Dermis blood vessel endothelial cell (primary cell): ENCODE data around the gene CSF3. TPM values are rescaled to one million over a fixed set of nuclear protein-coding genes. Genes with fewer than 3 reads are reported as not detected.

Experiments used
- DNase-seq: peaks from one replicate; pipeline ENCODE4 v3.0.0; 2010
- total RNA-seq: library from RNA; depleted of rRNA; stranded (reverse); fragments of >200 nt; gene quantifications from 2 replicates; pipeline ENCODE4 v1.2.3, GENCODE V29; 2014

CSF3 gene, protein sequence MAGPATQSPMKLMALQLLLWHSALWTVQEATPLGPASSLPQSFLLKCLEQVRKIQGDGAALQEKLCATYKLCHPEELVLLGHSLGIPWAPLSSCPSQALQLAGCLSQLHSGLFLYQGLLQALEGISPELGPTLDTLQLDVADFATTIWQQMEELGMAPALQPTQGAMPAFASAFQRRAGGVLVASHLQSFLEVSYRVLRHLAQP
- 0.17 and 2.4 TPM in 2 replicates for total RNA-seq

DNA sequence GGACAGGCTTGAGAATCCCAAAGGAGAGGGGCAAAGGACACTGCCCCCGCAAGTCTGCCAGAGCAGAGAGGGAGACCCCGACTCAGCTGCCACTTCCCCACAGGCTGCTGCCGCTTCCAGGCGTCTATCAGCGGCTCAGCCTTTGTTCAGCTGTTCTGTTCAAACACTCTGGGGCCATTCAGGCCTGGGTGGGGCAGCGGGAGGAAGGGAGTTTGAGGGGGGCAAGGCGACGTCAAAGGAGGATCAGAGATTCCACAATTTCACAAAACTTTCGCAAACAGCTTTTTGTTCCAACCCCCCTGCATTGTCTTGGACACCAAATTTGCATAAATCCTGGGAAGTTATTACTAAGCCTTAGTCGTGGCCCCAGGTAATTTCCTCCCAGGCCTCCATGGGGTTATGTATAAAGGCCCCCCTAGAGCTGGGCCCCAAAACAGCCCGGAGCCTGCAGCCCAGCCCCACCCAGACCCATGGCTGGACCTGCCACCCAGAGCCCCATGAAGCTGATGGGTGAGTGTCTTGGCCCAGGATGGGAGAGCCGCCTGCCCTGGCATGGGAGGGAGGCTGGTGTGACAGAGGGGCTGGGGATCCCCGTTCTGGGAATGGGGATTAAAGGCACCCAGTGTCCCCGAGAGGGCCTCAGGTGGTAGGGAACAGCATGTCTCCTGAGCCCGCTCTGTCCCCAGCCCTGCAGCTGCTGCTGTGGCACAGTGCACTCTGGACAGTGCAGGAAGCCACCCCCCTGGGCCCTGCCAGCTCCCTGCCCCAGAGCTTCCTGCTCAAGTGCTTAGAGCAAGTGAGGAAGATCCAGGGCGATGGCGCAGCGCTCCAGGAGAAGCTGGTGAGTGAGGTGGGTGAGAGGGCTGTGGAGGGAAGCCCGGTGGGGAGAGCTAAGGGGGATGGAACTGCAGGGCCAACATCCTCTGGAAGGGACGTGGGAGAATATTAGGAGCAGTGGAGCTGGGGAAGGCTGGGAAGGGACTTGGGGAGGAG lies at the start of gene CSF3:
Gene CSF3 (plus strand): TSS at position 436 of the 993 bp plus-strand sequence. CDS start 35 bp downstream, at position 471.
- peak; percentile 54 for DNase-seq

DNA sequence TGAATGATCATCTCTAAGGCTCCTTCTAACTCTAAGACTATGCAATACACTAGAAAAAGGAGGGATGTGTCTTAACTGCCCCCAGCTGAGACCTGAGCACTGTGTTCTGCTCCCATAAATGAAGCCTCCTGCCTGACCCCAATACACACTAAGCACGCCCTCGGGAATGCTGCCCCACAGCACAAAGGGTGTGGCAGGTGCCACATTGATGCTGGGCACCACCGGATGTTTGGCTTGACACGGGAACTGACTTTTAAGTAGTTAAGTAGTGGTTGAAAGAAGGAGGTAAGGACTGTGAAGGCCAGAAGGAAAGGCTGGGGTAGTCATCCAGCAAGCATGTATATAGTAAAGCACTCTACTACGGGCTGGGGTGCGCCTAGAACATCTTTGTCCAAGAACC lies 48.5 kb upstream of the CSF3 start:
- DNase-seq, result no peak

GRCh38 chr17:39968761-39969160 lies 46.5 kb upstream of the CSF3 start:
- DNase-seq, result no peak

DNA sequence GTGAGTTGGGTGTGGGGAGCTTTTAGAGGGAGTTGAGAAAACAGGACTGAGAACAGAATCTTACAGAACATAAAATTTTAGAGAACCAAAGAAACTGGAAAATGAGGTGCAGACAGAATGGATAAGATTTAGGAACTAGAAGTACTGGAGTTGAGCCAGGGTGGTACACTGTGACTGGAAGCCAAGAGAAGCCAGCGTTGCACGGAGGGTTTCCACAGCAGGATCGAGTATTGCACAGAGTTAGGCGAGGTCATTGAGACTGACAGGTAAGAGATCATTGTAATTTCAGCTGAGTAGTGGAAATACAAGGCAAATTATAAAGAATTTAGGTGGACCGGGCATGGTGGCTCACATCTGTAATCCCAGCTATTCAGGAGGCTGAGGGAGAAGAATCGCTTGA lies 45.9 kb upstream of the CSF3 start:
- DNase-seq, result no peak

DNA sequence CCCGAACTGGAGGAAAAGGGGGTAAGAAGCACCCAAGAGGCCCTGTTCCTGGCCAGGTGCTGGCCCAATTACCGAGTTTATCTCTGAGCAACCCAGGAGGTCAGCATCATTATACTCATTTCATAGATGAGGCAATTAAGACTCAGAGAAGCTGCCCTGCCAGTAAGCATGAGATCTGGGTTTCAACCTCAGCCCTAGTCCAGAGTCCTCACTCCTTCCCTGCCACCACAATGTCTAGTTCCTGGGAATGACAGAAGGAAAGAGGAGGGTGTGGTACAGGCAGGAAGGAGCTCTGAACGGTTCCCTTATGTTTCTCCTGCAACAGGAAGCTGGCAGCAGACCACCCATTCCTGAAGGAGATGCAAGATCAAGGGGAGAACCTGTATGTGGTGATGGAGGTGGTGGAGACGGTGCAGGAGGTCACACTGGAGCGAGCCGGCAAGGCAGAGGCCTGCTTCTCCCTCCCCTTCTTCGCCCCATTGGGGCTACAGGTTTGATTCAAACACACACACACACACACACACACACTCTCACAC lies 45.0 kb upstream of the CSF3 start:
- DNase-seq, result no peak

GRCh38 chr17:39971076-39971603 lies 44.1 kb upstream of the CSF3 start:
- DNase-seq, result no peak

- DNase-seq, result no peak
Observed at GRCh38 chr17:39972271-39972670, 43.0 kb upstream of the CSF3 start.

- no peak for DNase-seq
Observed at GRCh38 chr17:39973496-39973895, 41.7 kb upstream of the CSF3 start.

DNA sequence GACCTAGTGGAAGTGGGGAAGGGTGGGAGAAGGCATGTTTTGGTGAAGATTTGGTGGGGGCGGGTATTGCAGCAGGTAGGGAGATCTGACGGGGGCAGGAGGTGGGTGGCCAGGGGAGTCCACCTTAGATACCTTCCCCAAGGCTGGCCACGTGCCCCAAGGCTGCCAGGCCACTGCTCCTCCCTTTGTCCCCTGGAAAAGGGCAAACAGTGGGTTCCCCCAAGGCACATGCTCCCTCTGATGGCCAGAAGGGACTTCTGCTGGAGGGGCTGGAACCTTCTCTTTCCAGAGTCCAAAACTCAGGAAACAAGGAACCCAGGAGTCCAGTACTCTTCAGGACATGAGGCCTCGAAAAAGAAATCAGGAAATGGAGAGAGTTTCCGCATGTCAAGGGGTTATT lies 40.8 kb upstream of the CSF3 start:
- DNase-seq, result no peak

DNA sequence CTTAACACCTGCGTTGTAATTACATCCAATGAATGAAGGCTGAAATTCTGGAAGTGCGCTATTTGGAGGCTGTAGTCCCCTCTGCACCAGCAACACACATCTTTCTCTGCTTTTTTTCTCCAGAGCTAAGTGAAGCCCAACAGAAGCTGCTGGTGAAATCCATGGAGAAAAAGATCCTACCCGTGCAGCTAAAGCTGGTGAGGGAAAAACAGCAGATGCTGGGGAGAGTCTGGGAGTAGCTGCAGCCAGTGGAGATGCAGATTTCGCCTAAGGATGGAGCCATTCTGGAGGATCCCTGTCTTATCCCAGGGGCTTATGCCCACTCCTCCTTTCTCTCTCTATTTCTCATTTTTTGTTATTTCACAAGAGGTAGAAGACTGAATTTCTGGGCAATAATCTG lies 39.4 kb upstream of the CSF3 start:
- DNase-seq, result no peak

DNA sequence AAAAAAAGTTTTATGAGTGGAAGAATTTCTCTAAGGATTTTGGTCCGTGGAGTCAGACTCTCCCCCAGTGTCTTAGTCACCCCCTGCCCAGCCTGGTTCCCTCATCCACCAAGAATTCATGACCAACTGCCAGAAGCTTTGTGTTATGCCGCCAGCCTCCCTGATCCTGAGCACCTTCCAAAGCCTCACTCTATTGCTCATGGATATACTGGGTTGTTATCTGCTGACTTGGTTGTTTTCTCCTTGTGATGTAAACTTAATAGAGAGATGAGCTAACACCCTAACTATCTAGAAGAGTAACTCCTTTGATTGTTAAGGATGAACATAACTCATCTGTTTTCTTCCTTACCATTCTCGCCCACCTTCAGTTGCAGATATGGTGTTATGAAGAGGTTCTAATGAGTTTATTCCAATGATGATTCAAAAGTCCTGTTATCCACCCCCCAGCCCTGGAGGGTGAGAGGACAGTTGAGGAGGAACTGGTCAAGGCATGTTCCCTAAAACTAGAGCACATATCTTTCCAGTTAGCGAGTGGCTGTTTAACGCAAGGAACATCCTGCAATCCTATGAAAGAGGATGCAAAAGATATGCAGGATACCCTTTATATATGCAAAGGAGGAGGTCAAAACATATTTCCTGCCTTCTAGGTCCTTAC lies 36.1 kb upstream of the CSF3 start:
- DNase-seq, result no peak

- DNase-seq, result no peak
Observed at GRCh38 chr17:39979893-39980350, 35.3 kb upstream of the CSF3 start.

- DNase-seq, result peak; percentile 100
Observed at GRCh38 chr17:39980351-39981206, 34.7 kb upstream of the CSF3 start, which contains the start of gene PSMD3. TSS of gene PSMD3 (plus strand) at chr17:39980807. CDS start at chr17:39980971, 164 bp downstream.

DNA sequence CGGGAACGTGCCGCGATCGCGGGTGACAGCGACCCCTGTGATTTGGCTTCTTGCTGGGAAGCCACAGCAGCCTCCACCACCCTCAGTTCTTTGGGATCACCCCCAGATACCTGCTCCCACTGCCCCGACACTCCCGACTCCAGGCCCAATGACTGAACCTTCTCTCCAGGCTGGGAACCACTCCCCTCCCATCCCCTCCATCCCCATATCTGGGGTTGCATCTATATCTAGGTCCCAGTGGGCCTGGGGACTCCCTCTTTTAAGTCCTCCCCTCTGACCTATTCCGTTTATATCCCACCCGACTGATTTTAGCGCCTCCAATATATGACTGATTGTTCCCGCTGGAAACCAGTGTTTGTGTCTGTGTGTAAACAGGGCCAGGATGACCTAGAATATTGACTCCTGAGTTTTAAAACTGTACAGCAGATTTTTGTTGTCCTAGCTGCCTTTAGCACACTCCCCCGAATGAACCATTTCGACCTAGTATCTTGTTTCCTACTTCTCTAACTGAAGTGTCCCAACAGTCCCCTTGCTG lies 34.0 kb upstream of the CSF3 start:
- peak; percentile 31 for DNase-seq

DNA sequence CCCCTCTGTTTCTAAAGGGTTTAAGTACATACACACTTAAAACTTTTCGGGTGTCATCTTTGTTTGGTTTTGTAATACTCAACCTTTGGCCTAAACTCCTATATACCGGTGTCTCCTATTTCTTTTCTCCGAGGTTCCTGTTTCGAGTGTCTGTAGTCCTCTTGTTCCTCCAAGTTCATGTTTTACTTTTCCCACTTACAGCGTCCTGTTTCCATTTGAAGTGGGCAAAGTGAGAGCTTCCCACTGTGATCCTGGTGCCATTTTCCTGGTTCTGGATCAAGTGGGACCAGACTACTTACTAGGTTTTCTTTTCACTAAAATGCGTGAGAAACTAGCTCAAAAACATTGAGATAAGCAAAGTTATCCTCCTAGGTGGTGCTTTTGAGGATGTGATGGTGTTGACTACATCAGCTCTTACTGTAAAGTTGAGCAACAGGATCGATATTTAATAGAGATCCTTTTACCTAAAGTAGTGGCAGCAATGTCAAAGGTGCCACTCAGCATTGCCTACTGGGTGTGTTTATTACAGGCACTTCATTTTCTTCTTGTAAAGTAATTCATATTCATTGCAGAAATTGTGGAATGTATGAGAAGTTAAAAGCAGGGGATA lies 33.4 kb upstream of the CSF3 start:
- DNase-seq, result no peak

DNA sequence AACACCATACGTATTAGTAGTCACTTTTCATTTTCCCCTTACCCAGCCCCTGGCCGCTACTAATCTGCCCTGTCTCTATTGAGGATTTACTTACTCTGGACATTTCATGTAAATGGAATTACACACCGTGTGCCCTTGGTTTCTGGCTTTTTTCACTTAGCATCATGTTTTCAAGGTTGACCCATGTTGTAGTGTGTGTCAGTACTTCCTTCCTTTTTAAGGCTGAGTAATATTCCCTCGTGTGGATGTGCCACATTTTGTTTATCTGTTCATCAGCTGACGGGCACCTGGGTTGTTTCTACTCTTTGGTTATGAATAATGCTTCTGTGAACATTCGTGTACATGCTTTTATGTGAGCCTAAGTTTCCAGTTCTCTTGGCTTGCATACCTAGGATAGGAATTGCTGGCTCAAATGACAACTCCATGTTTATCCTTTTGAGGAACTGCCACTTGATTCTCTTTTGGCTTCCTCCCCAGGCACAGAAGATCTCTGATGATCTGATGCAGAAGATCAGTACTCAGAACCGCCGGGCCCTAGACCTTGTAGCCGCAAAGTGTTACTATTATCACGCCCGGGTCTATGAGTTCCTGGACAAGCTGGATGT lies 26.9 kb upstream of the CSF3 start:
- peak; percentile 13 for DNase-seq

GRCh38 chr17:39994448-39994847 lies 20.8 kb upstream of the CSF3 start:
- DNase-seq, result no peak

DNA sequence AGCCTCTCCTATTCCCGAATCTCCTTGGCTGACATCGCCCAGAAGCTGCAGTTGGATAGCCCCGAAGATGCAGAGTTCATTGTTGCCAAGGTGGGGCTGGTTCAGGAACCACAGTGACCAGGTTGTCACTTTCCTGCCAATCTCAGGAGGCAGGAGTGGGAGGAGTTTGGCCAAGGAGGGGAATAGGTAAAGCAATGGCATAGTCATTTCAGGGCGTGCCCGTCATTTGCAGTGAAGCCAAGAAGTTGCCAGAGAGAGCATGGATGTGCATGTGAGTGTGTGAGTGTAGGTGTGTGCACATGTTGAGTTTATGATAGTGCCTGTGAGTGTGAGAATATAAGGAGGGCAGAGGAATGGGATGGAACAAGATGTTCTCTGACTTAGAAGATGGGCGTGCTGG lies 19.8 kb upstream of the CSF3 start:
- no peak for DNase-seq

GRCh38 chr17:39996162-39996561 lies 19.1 kb upstream of the CSF3 start:
- no peak for DNase-seq

GRCh38 chr17:39996800-39997199 lies 18.4 kb upstream of the CSF3 start:
- DNase-seq, result no peak
